SKM-1 (cell line): Measurements from ENCODE around the gene IRF5.
"Not testable (repeated sequence)": the region's sequence is repeated elsewhere in the genome, so short reads cannot be mapped to it uniquely, and the experiment has no call there.

Experiments
- DNase-seq: peaks from one replicate; lab custom pipeline; 2025; ENCODE audit not compliant: unreplicated experiment; lab: John Stamatoyannopoulos, UW

Gene IRF5

GRCh38 chr7:128906001-128906765 lies 31.5 kb upstream of the IRF5 start:
- DNase-seq: no peak

- DNase-seq: no peak
Measured at GRCh38 chr7:128906766-128907559, 30.8 kb upstream of the IRF5 start.

GRCh38 chr7:128908750-128909624 lies 28.7 kb upstream of the IRF5 start:
- no peak for DNase-seq

GRCh38 chr7:128909625-128910568 lies 27.8 kb upstream of the IRF5 start:
- no peak for DNase-seq

GRCh38 chr7:128910569-128910945 lies 27.2 kb upstream of the IRF5 start, which contains the start of gene KCP:
KCP (minus strand) TSS chr7:128910709; CDS start chr7:128910676, 33 bp downstream.
- DNase-seq: no peak

GRCh38 chr7:128911423-128912031 lies 26.2 kb upstream of the IRF5 start:
- no peak for DNase-seq

- no peak for DNase-seq
Measured at GRCh38 chr7:128912281-128912680, 25.4 kb upstream of the IRF5 start.

GRCh38 chr7:128912709-128913495 lies 24.8 kb upstream of the IRF5 start:
- DNase-seq: not testable (repeated sequence)

GRCh38 chr7:128913870-128914565 lies 23.7 kb upstream of the IRF5 start:
- DNase-seq: no peak

GRCh38 chr7:128914566-128915151 lies 23.1 kb upstream of the IRF5 start:
- no peak for DNase-seq

GRCh38 chr7:128915271-128915819 lies 22.4 kb upstream of the IRF5 start:
- DNase-seq: no peak

GRCh38 chr7:128915841-128916642 lies 21.7 kb upstream of the IRF5 start:
- no peak for DNase-seq

GRCh38 chr7:128916643-128916915 lies 21.1 kb upstream of the IRF5 start:
- DNase-seq: no peak

- no peak for DNase-seq
Measured at GRCh38 chr7:128917122-128917521, 20.6 kb upstream of the IRF5 start.

GRCh38 chr7:128918016-128918665 lies 19.6 kb upstream of the IRF5 start:
- no peak for DNase-seq

- no peak for DNase-seq
Measured at GRCh38 chr7:128919241-128919640, 18.5 kb upstream of the IRF5 start.
